Right lobe of liver (tissue), 4 donors: ENCODE data around the gene PPP1R3D.

Experiments
- POLR2A ChIP-seq: fragments of 450-650 bp; IDR thresholded peaks from one replicate; pipeline ENCODE4 v1.6.1; 2017; ENCODE audit warnings: antibody characterized with exemption, mild to moderate bottlenecking
- TF ChIP-seq, protein P1 (sequence below), 4 donors: fragments of 200-600 bp in 3 of 4; fragments of 450-650 bp in 1 of 4; IDR thresholded peaks; one replicate each; pipeline versions ENCODE4 v1.5.1 to v1.8.0; 2016 to 2022; ENCODE audit warnings: antibody characterized with exemption in 4 of 4, mild to moderate bottlenecking in 2 of 4
- donor health status: DM: no; HTN: no; CAD: no.
- donor health status: DM: no; HTN: no; CAD: no.
- donor health status: DM: no; HTN: yes; CAD: no.

DNA sequence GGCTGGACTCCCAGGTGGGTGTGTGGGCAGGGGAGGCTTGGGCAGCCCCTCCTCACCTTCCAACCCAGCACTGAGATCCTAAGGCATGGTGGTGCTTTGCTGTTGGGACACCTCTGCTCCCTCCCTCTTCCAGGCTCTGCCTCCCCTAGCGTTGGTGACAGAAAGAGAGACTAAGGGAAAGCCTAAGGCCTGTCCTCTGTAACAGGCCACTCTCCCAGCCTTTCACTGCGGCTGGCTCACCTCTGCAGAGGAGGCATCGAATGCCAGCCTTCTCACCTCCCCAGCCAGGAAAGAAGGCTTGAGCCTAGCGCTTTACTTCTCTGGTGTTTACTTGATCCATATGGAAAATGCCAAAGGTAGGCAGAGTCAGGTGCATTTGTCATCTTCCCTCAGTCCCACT lies 14.6 kb upstream of the PPP1R3D start:
- TF ChIP-seq, protein P1, sequence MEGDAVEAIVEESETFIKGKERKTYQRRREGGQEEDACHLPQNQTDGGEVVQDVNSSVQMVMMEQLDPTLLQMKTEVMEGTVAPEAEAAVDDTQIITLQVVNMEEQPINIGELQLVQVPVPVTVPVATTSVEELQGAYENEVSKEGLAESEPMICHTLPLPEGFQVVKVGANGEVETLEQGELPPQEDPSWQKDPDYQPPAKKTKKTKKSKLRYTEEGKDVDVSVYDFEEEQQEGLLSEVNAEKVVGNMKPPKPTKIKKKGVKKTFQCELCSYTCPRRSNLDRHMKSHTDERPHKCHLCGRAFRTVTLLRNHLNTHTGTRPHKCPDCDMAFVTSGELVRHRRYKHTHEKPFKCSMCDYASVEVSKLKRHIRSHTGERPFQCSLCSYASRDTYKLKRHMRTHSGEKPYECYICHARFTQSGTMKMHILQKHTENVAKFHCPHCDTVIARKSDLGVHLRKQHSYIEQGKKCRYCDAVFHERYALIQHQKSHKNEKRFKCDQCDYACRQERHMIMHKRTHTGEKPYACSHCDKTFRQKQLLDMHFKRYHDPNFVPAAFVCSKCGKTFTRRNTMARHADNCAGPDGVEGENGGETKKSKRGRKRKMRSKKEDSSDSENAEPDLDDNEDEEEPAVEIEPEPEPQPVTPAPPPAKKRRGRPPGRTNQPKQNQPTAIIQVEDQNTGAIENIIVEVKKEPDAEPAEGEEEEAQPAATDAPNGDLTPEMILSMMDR (IDR thresholded peaks at IDR 0.05), result no peak
- TF ChIP-seq POLR2A, result no peak
